ENCODE data around the gene SPRY4. TPM values are rescaled to one million over a fixed set of nuclear protein-coding genes. Genes with fewer than 3 reads are reported as not detected.
A peak's percentile ranks its signal among the peaks of the same experiment; 100 is the strongest.
"Not testable (repeated sequence)": the region's sequence is repeated elsewhere in the genome, so short reads cannot be mapped to it uniquely, and the experiment has no call there.

SPRY4 gene
- total RNA-seq, 2 donors from 2014 or later, result 7.5 to 11.5 TPM

DNA sequence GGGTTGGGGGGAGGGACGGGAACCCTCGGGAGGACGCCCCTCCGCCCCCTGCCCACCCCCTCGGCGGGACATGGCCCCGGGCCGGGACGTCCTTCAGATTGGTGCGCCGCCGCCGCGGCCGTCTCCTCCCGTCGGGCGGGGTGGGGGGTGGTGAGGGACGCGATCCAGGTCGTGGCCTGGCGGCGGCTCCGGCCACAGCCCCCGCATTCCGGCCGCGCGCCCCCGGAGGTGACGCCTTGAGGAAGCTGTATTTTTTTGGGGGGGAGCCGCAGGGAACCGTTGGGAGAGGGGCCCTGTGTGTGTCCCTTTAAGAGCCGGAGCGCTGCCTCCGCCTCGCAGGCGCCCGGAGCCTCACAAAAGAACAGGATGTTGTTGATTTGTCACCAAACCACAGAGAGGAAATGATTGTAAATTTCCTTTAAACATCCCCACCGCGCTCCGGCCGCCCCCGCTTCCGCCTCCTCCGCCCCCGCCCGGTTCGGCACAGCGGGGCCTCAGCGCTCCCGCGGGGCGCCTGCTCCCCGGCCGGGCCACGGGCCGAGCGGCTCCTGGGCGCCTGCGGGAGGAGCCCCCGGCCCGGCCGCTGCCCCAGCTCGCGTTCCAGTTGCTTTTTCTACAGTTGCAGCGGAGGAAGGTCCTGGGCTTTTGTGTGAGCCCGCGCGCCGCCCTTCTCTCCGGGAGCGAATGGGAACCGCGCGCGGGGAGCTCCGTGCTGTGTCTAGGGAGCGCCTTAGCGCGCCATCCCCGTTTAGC lies 32.1 kb upstream of the SPRY4 start:
- H3K27me3 ChIP-seq (replicated peaks; ENCODE audit: insufficient read depth), result no peaks in the 10 kb centered on the region
- WGBS, result under 1% methylated on average over 49 of the region's 82 CpGs
- TF ChIP-seq CTCF (IDR thresholded peaks at IDR 0.05) (peak in 1 of 4 experiments; percentile 16), POLR2AphosphoS5 (IDR thresholded peaks at IDR 0.05) (peak; percentile 66), POLR2A (IDR thresholded peaks at IDR 0.05) (no peak)
- no peaks in the 10 kb centered on the region for H3K9me3 ChIP-seq
- intact Hi-C loops (cut with DNase I), result no loop called here
- H3K27ac ChIP-seq, result peak overlapping the region; percentile 92 to 94
- DNase-seq (ENCODE audit: low spot score), result peak; percentile 75
- peak overlapping the region; percentile 56 to 58 for H3K4me3 ChIP-seq
- no peaks in the 10 kb centered on the region for H3K4me1 ChIP-seq (replicated peaks)
- H3K36me3 ChIP-seq, result no peaks in the 10 kb centered on the region

DNA sequence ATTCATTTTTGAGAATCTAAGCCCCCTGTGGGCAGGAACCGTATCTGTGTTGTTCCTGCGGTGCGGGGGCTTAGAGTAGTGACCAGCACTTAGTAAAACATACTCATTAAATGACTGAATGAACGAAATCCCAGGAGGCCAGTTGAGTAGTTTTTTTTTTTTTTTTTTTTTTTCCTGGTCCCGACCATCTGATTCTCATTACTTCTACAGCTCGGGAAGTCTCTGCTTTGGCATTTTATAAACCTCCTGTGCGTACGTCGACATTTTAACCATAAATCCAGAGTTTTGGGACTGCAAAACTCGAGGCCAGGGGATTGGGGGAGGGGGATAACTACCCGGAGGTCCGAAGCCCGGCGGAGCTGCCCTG lies 31.5 kb upstream of the SPRY4 start:
- no peak for TF ChIP-seq POLR2A (IDR thresholded peaks at IDR 0.05)
- TF ChIP-seq CTCF (IDR thresholded peaks at IDR 0.05), result no peak
- no peak for TF ChIP-seq POLR2AphosphoS5 (IDR thresholded peaks at IDR 0.05)
- H3K4me3 ChIP-seq, result peak overlapping the region; percentile 56 to 58
- H3K36me3 ChIP-seq, result no peaks in the 10 kb centered on the region
- H3K27ac ChIP-seq, result peak overlapping the region; percentile 92 to 94
- intact Hi-C loops (cut with DNase I), result no loop called here
- H3K27me3 ChIP-seq (replicated peaks; ENCODE audit: insufficient read depth), result no peaks in the 10 kb centered on the region
- 7% methylated on average over 14 of the region's 14 CpGs for WGBS
- H3K9me3 ChIP-seq, result no peaks in the 10 kb centered on the region
- DNase-seq (ENCODE audit: low spot score), result no peak
- H3K4me1 ChIP-seq (replicated peaks), result no peaks in the 10 kb centered on the region

- intact Hi-C loops (cut with DNase I), result no loop called here
- H3K36me3 ChIP-seq, result no peaks in the 10 kb centered on the region
- no peak for DNase-seq (ENCODE audit: low spot score)
- H3K4me1 ChIP-seq (replicated peaks), result no peaks in the 10 kb centered on the region
- no peak overlapping the region for H3K27ac ChIP-seq
- H3K9me3 ChIP-seq, result no peaks in the 10 kb centered on the region
- TF ChIP-seq POLR2AphosphoS5 (IDR thresholded peaks at IDR 0.05) (no peak), POLR2A (IDR thresholded peaks at IDR 0.05) (no peak), CTCF (IDR thresholded peaks at IDR 0.05) (no peak)
- no peaks in the 10 kb centered on the region for H3K27me3 ChIP-seq (replicated peaks; ENCODE audit: insufficient read depth)
- H3K4me3 ChIP-seq, result no peak overlapping the region
- WGBS, result 82% methylated on average over 4 of the region's 4 CpGs
Observed at GRCh38 chr5:142353071-142353472, 28.3 kb upstream of the SPRY4 start.

DNA sequence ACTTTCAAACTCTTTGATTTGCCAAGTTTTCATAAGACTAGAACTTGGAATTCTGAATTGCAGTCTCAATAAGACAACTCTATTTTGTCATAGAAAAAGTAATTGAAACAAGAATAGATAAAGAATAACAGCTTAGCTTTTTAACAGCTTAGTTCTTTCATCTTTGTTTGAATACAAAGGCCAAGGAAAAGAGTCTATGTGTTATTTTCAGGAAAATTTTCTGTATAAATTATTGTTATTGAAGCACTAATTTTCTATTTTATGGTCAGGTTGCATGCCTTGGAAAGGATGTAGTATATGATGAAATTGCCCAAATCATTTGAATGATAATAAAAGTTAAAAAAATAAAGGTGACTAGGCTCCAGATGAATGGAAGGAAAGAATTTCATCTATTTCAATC lies 25.2 kb upstream of the SPRY4 start:
- Histone ChIP-seq H3K27me3 (replicated peaks; ENCODE audit: insufficient read depth) (no peaks in the 10 kb centered on the region), H3K9me3 (no peaks in the 10 kb centered on the region), H3K27ac (no peak overlapping the region), H3K36me3 (no peaks in the 10 kb centered on the region), H3K4me3 (no peak overlapping the region), H3K4me1 (replicated peaks) (no peaks in the 10 kb centered on the region)
- TF ChIP-seq POLR2AphosphoS5 (IDR thresholded peaks at IDR 0.05) (no peak), CTCF (IDR thresholded peaks at IDR 0.05) (no peak), POLR2A (IDR thresholded peaks at IDR 0.05) (no peak)
- intact Hi-C loops (cut with DNase I), result no loop called here
- DNase-seq (ENCODE audit: low spot score), result no peak

GRCh38 chr5:142346706-142347105 lies 21.9 kb upstream of the SPRY4 start:
- TF ChIP-seq POLR2AphosphoS5 (IDR thresholded peaks at IDR 0.05) (no peak), CTCF (IDR thresholded peaks at IDR 0.05) (no peak), POLR2A (IDR thresholded peaks at IDR 0.05) (no peak)
- no peaks in the 10 kb centered on the region for H3K27me3 ChIP-seq (replicated peaks; ENCODE audit: insufficient read depth)
- H3K9me3 ChIP-seq, result no peaks in the 10 kb centered on the region
- WGBS, result 29% methylated on average over 2 of the region's 2 CpGs
- no peak overlapping the region for H3K4me3 ChIP-seq
- no peak for DNase-seq (ENCODE audit: low spot score)
- no peaks in the 10 kb centered on the region for H3K4me1 ChIP-seq (replicated peaks)
- intact Hi-C loops (cut with DNase I), result no loop called here
- H3K36me3 ChIP-seq, result no peaks in the 10 kb centered on the region
- H3K27ac ChIP-seq, result no peak overlapping the region

GRCh38 chr5:142344915-142345314 lies 20.1 kb upstream of the SPRY4 start:
- H3K36me3 ChIP-seq; H3K4me3 ChIP-seq; H3K4me1 ChIP-seq (replicated peaks); DNase-seq (ENCODE audit: low spot score); H3K27ac ChIP-seq; intact Hi-C loops (cut with DNase I); H3K27me3 ChIP-seq (replicated peaks; ENCODE audit: insufficient read depth); H3K9me3 ChIP-seq: not testable (repeated sequence)
- 93% methylated on average over 3 of the region's 3 CpGs for WGBS
